CD4-positive, alpha-beta T cell treated with Interleukin-1 beta for 1 hour (primary cell): Measurements from ENCODE around the gene PDE11A.
"Not testable (repeated sequence)": the region's sequence is repeated elsewhere in the genome, so short reads cannot be mapped to it uniquely, and the experiment has no call there.

Experiments used
- DNase-seq, 2 donors: peaks; one replicate each; pipeline ENCODE4 v3.0.0-alpha.2; 2020 to 2022

Gene PDE11A

DNA sequence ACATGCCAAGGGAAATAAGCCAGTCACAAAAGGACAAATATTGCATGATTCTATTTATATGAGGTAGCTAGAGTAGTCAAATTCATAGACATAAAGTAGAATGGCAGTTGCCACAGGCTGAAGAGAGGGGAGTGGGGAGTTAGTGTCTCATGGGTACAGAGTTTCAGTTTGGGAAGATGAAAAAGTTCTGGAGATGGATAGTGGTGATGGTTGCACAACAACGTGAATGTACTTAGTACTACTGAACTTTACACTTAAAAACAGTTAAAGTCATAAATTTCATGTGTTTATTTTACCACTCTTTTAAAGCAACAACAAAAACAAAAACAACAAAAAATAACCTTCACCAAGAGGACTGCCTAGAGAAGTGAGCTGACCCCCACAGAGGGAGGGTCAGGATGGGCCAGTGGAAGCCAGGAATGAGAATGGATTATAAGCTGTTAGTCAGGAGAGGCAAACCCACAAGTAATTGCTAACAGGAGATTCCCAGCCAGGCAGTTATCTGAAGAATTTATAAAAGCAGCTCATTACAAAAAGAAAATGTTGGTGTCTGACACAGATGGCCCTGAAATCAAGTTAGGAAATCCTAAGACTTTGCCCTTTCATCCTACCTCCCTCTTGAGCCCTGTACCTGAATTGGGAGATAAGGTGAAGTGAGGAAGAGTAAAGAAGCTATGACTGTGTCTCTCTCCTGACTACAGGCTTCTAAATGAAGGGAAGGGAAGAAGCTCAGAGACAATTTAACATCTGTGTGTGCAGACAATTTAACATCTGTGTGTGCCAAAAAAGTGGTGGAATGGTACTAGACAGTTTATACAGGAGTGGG is 263.4 kb downstream of the PDE11A start:
- no peak for DNase-seq

- DNase-seq = no peak
Observed at GRCh38 chr2:177806025-177806424, 266.6 kb downstream of the PDE11A start.

GRCh38 chr2:177799531-177799930 is 273.0 kb downstream of the PDE11A start:
- DNase-seq = no peak

DNA sequence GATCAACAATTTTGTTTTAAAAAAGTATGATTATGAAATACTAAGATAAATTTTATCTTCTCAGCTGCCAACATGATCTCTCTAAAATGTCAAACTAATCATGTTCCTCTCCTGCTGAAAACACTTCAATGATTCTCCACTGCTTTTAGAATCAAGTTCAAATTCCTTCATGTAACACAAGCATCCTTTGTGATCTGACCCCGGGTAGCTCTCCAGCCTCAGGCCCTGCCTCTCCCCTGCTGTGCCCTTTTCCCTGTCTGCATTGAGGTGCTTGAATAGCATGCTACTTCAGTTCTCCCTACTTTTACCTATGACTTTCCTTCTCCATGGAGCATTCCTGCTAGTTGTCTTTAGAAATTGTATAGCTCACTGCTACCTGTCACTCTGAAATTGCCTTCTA is 274.8 kb downstream of the PDE11A start:
- DNase-seq = no peak

GRCh38 chr2:177796654-177797415 is 275.7 kb downstream of the PDE11A start:
- no peak for DNase-seq

DNA sequence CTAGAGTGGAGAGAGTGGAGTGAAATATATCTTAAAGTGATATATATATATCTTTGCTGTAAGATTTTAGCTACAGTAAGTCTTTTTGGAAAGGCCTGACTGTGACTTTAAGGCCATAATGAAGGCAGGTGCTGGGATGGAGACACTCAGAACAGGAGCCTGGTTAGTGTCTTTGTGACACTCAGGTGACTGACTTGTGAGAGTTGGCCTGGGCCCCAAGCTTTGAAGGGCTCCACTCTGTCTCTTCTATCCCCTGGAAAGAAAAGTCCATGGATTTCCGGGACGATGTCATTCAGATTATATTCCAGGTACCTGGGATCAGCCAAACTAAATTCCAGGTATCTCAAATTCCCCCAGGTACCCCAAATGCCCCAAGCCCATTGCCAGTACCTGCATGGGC is 276.6 kb downstream of the PDE11A start:
- DNase-seq = no peak

GRCh38 chr2:177785143-177785542 is 287.4 kb downstream of the PDE11A start:
- DNase-seq = not testable (repeated sequence)

DNA sequence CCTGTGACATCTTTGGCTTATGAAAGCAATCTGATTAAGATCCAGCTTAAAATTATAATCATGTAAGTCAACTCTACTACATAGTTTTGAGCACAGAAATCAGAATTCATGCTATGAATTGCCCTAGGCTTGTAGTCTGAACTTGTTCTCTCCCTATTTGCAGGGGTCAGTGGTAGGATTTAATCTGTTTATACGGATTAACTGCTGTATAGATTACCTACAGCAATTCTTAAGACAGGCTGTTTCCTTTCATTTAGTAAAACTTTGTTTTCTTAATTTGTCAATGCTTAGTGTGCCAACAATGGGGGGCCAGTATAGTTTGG is 287.9 kb downstream of the PDE11A start:
- no peak for DNase-seq

- peak in 1 of 2 donors; percentile 27 for DNase-seq
Observed at GRCh38 chr2:177783835-177784744, 288.5 kb downstream of the PDE11A start.

DNA sequence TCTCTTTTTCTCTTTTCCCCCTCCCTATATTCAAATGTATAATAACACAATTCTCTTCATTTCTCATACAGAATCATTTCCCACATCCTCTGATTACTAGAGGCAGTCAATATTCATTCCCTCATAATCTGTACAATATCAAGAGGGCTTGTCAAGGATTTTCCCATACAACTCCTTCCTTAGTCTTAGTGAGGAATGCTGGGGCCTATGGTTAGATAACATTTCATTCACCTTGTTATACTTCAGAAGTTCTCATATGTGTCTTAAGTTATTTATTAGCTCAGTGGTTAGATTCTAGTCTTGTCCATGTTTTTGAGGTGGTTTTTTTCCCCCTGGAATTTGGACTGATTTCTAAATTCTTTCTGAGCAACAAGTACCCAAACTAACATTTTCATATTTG is 289.5 kb downstream of the PDE11A start:
- no peak for DNase-seq

- DNase-seq = no peak
Observed at GRCh38 chr2:177782613-177783012, 290.0 kb downstream of the PDE11A start.

DNA sequence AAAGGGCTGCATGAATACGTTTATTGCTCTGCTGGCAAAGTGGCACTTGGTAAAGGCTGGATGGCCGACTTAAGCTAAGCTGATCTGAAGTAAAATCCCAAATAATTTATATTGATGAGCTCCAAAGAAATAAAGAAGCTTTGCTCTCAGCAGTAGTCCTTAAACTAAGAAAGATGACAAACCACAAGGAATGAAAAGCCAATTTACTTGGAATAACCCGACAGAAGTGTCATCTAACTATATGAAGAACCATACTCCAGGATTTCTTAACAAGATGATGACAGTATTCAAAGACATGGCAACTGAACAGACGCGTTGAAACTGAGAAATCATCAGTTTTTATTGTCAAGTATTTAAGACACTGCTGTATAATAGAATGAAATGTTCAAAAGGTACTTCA is 294.1 kb downstream of the PDE11A start:
- DNase-seq = no peak

GRCh38 chr2:177772529-177772928 is 300.0 kb downstream of the PDE11A start:
- DNase-seq = peak in 1 of 2 donors; percentile 43

DNA sequence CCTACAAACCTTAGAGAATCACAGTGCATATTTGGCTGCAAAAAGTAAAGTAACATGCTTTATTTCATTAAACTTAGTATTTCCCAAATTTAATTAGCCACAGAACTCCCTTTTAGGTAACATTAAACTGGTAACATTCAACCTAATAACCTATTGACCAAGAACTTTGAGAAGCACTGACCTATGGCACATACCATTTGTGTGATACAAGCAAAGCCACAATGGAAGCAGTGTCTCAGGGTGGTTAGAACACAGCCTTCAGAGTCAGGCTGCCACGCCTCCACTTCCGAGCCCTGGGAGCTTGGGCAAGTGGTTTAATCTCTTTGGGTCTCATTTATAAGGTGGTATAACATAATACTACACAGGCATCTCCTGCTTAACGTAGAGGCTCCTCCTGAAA is 301.4 kb downstream of the PDE11A start:
- no peak for DNase-seq

GRCh38 chr2:177767768-177768167 is 304.8 kb downstream of the PDE11A start:
- no peak for DNase-seq

DNA sequence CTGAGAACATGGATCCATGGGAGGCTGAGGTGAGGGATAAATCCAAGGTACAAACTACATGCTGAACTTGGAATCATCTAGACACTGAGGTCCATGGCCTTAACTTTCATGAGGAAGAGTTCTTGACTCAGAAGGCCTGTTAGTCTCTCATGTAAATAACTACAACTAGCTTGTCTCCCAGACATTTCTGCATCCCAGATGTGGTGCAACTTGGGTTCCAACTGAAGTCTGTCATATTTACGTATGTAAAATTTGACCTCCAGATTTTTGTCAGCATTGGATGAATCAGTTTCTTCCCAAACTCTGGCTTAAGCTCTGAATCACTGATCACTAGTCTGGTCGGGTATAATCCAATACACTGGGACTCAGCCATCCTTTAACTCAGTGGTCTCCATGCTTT is 306.9 kb downstream of the PDE11A start:
- DNase-seq = no peak

DNA sequence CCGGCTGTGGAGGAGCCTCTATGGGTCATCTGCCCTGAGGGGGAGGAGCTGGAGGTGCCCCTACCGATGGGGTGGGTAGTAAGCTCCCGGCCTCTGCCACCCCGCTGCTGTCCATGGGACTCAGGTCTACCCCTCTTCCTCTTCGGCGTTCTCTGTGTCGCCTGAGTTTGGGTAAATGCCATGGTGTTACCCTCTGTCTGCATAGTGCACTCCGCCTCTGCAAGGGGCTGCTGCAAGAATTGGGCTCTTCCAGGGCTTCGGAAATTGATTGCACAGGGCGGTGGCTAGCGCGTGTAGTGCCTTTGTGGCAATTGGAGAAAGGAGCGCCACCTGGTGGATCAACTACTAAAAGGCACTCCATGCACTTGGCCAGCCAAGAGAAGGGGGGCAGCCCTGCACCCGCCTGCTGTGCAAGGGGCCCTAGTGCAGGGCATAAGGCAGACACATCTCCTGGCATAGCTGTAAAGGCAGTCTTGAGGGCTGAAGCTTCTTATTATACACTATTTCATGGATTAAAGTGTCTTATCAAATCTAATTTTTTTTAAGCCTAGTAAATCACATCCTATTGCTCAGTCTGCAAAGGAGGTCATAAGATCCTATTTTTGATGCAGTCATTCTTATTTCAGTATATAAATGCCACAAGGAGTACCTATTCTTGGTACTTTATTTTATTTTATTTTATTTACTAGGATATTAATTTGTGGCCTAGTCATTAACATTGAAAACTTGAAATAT is 308.9 kb downstream of the PDE11A start:
- peak; percentile 69 for DNase-seq

DNA sequence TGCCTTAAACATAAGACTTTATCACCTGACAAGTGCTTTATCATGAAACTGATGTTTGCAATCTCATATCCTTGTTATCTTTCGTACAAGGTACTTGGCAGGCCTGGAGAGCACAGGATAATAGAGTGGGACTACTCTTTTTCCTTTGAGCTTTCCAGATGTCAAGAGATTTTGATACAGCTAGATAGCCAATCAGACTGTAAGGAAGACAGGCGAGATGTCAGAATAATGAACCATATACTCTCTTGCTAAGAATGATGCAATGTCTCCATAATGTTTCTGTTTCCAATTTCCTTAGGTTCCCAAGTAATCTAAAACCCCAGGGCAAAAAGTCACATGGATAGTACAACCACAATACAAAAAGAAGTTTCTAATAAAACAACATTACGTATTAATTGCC is 313.1 kb downstream of the PDE11A start:
- no peak for DNase-seq

GRCh38 chr2:177758591-177759371 is 313.8 kb downstream of the PDE11A start:
- no peak for DNase-seq

- no peak for DNase-seq
Observed at GRCh38 chr2:177756336-177756735, 316.2 kb downstream of the PDE11A start.

- no peak for DNase-seq
Observed at GRCh38 chr2:177754492-177754873, 318.1 kb downstream of the PDE11A start.
